ENCODE measurements around the gene ADGRL3. TPM values are rescaled to one million over a fixed set of nuclear protein-coding genes. Genes with fewer than 3 reads are reported as not detected.

ADGRL3 gene
- total and polyA plus RNA-seq, 4 donors = 0.07 to 1.7 (median 0.82) TPM

DNA sequence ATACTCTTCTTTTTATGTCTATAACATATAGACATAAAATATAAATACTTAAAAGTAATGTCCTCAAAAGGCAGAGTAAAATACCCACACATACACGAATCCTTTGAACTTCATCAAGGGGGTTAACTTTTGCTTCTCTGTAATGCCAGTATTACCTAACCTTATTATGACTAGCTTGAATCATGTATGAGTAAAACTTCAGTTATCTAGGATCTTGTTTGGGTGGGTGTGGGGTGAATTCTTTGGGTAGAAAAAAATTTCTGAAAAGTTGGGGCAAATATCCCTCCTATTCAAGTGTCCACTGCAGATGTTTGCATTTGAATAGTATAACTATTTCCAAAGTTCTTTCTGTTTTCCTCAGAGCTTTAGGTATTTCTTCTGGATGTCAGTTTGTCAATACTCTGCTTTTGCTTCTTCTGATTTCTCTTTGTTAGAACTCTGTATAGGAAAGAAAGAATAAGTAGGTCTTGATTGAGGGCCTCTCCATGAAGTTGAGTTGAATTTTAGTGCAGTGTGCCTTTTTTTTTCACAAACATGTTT lies 173.8 kb downstream of the ADGRL3 start:
- no peaks in the 10 kb centered on the region for H3K9me3 ChIP-seq (ENCODE audit: control insufficient read depth in 4 of 4, low read length in 3 of 4)
- no peak overlapping the region for H3K9ac ChIP-seq (ENCODE audit: low read depth in 1 of 2, low read length in 2 of 2)
- no peak overlapping the region for H3K27ac ChIP-seq (ENCODE audit: low read depth in 1 of 2, low read length in 2 of 2)
- no peak for DNase-seq (ENCODE audit: low spot score)
- no peak overlapping the region for H3K4me3 ChIP-seq (ENCODE audit: low read depth in 1 of 3, low read length in 3 of 3)
- no peaks in the 10 kb centered on the region for H3K4me1 ChIP-seq (ENCODE audit: control insufficient read depth in 4 of 4, insufficient read depth in 4 of 4, low read length in 3 of 4)
- H3K36me3 ChIP-seq (ENCODE audit: control insufficient read depth in 4 of 4, insufficient read depth in 3 of 4, low read depth in 1 of 4, low read length in 3 of 4) = no peaks in the 10 kb centered on the region
- H3K27me3 ChIP-seq (ENCODE audit: control insufficient read depth in 4 of 4, insufficient read depth in 4 of 4, low read length in 3 of 4) = no peaks in the 10 kb centered on the region
- 58% methylated on average over 1 of the region's 1 CpG for WGBS
- no peak for TF ChIP-seq FOXA2 (IDR thresholded peaks at IDR 0.05)
- TF ChIP-seq, protein P1, sequence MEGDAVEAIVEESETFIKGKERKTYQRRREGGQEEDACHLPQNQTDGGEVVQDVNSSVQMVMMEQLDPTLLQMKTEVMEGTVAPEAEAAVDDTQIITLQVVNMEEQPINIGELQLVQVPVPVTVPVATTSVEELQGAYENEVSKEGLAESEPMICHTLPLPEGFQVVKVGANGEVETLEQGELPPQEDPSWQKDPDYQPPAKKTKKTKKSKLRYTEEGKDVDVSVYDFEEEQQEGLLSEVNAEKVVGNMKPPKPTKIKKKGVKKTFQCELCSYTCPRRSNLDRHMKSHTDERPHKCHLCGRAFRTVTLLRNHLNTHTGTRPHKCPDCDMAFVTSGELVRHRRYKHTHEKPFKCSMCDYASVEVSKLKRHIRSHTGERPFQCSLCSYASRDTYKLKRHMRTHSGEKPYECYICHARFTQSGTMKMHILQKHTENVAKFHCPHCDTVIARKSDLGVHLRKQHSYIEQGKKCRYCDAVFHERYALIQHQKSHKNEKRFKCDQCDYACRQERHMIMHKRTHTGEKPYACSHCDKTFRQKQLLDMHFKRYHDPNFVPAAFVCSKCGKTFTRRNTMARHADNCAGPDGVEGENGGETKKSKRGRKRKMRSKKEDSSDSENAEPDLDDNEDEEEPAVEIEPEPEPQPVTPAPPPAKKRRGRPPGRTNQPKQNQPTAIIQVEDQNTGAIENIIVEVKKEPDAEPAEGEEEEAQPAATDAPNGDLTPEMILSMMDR (IDR thresholded peaks at IDR 0.05; ENCODE audit: low read depth, low read length, missing input control) = no peak
- no peak for TF ChIP-seq SP1 (IDR thresholded peaks at IDR 0.05)
- no peak for TF ChIP-seq EGR1 (IDR thresholded peaks at IDR 0.05; ENCODE audit: low read depth in 2 of 2)
- TF ChIP-seq, protein P2, sequence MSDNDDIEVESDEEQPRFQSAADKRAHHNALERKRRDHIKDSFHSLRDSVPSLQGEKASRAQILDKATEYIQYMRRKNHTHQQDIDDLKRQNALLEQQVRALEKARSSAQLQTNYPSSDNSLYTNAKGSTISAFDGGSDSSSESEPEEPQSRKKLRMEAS (IDR thresholded peaks at IDR 0.05) = no peak
- no peak for TF ChIP-seq RXRA (IDR thresholded peaks at IDR 0.05)
- no peak for TF ChIP-seq NR2F2 (IDR thresholded peaks at IDR 0.05)
- no peak for TF ChIP-seq RAD21 (IDR thresholded peaks at IDR 0.05)
- no peak for TF ChIP-seq HNF4A (conservative IDR thresholded peaks at IDR 0.05)
- no peak for TF ChIP-seq YY1 (IDR thresholded peaks at IDR 0.05)
- no peak for TF ChIP-seq GABPA (IDR thresholded peaks at IDR 0.05 in 1 of 2, conservative IDR thresholded peaks at IDR 0.05 in 1 of 2)
- TF ChIP-seq JUND (IDR thresholded peaks at IDR 0.05) = no peak

DNA sequence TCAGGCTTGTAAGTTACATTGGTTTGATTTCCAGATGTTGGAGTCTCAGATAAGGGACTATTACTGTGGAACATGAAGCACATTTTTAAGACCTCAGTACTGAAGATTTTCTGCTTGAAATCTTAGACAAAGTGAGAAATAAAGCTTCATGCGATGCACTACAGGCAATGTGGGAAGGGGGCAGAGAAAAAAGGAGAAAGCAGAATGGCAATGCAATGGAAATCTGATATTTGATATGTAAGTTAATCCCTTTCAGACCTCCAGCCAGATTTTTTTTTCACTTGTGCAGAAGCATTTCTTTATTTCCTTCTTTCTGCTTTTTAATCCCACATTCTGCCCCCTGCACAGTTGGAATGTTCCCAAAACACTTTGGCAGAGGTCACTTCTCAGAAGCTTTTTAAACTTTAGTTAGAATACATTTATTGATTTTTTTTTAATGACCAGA lies 174.3 kb downstream of the ADGRL3 start:
- no peak overlapping the region for H3K27ac ChIP-seq (ENCODE audit: low read depth in 1 of 2, low read length in 2 of 2)

DNA sequence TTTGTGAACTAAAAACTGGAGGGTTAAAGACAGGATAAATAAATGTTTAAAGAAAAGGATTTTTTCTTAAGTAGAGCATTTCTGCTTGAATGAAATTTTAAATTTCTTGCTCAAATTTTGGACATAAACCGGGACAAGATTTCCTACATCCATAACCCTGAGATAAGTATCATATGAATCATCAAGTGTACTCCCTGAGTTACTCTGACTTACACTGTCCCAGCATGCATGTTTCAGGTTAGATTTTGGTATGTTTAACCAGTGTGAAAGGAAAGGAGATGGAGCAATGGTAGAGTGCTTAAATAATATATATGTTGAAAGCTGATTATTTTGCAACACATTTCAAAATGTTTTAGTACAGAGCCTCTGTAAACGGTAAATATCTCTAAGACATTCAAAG lies 175.2 kb downstream of the ADGRL3 start:
- Histone ChIP-seq H3K36me3 (ENCODE audit: control insufficient read depth in 4 of 4, insufficient read depth in 3 of 4, low read depth in 1 of 4, low read length in 3 of 4) (no peaks in the 10 kb centered on the region), H3K9me3 (ENCODE audit: control insufficient read depth in 4 of 4, low read length in 3 of 4) (no peaks in the 10 kb centered on the region), H3K27ac (ENCODE audit: low read depth in 1 of 2, low read length in 2 of 2) (no peak overlapping the region), H3K9ac (ENCODE audit: low read depth in 1 of 2, low read length in 2 of 2) (no peak overlapping the region), H3K27me3 (ENCODE audit: control insufficient read depth in 4 of 4, insufficient read depth in 4 of 4, low read length in 3 of 4) (no peaks in the 10 kb centered on the region), H3K4me3 (ENCODE audit: low read depth in 1 of 3, low read length in 3 of 3) (no peak overlapping the region), H3K4me1 (ENCODE audit: control insufficient read depth in 4 of 4, insufficient read depth in 4 of 4, low read length in 3 of 4) (no peaks in the 10 kb centered on the region)
- no peak for TF ChIP-seq YY1 (IDR thresholded peaks at IDR 0.05)
- TF ChIP-seq, protein P1 (IDR thresholded peaks at IDR 0.05; ENCODE audit: low read depth, low read length, missing input control) = no peak
- TF ChIP-seq NR2F2 (IDR thresholded peaks at IDR 0.05) = no peak
- no peak for TF ChIP-seq RXRA (IDR thresholded peaks at IDR 0.05)
- TF ChIP-seq SP1 (IDR thresholded peaks at IDR 0.05) = no peak
- no peak for TF ChIP-seq JUND (IDR thresholded peaks at IDR 0.05)
- TF ChIP-seq, protein P3, sequence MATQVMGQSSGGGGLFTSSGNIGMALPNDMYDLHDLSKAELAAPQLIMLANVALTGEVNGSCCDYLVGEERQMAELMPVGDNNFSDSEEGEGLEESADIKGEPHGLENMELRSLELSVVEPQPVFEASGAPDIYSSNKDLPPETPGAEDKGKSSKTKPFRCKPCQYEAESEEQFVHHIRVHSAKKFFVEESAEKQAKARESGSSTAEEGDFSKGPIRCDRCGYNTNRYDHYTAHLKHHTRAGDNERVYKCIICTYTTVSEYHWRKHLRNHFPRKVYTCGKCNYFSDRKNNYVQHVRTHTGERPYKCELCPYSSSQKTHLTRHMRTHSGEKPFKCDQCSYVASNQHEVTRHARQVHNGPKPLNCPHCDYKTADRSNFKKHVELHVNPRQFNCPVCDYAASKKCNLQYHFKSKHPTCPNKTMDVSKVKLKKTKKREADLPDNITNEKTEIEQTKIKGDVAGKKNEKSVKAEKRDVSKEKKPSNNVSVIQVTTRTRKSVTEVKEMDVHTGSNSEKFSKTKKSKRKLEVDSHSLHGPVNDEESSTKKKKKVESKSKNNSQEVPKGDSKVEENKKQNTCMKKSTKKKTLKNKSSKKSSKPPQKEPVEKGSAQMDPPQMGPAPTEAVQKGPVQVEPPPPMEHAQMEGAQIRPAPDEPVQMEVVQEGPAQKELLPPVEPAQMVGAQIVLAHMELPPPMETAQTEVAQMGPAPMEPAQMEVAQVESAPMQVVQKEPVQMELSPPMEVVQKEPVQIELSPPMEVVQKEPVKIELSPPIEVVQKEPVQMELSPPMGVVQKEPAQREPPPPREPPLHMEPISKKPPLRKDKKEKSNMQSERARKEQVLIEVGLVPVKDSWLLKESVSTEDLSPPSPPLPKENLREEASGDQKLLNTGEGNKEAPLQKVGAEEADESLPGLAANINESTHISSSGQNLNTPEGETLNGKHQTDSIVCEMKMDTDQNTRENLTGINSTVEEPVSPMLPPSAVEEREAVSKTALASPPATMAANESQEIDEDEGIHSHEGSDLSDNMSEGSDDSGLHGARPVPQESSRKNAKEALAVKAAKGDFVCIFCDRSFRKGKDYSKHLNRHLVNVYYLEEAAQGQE (IDR thresholded peaks at IDR 0.05) = no peak
- TF ChIP-seq EGR1 (IDR thresholded peaks at IDR 0.05; ENCODE audit: low read depth in 2 of 2) = no peak
- TF ChIP-seq FOXA2 (IDR thresholded peaks at IDR 0.05) = no peak
- TF ChIP-seq HNF4A (conservative IDR thresholded peaks at IDR 0.05) = no peak
- TF ChIP-seq GABPA (IDR thresholded peaks at IDR 0.05 in 1 of 2, conservative IDR thresholded peaks at IDR 0.05 in 1 of 2) = no peak
- TF ChIP-seq, protein P2 (IDR thresholded peaks at IDR 0.05) = no peak
- TF ChIP-seq, protein P4, sequence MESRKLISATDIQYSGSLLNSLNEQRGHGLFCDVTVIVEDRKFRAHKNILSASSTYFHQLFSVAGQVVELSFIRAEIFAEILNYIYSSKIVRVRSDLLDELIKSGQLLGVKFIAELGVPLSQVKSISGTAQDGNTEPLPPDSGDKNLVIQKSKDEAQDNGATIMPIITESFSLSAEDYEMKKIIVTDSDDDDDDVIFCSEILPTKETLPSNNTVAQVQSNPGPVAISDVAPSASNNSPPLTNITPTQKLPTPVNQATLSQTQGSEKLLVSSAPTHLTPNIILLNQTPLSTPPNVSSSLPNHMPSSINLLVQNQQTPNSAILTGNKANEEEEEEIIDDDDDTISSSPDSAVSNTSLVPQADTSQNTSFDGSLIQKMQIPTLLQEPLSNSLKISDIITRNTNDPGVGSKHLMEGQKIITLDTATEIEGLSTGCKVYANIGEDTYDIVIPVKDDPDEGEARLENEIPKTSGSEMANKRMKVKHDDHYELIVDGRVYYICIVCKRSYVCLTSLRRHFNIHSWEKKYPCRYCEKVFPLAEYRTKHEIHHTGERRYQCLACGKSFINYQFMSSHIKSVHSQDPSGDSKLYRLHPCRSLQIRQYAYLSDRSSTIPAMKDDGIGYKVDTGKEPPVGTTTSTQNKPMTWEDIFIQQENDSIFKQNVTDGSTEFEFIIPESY (IDR thresholded peaks at IDR 0.05) = no peak
- TF ChIP-seq, protein P5, sequence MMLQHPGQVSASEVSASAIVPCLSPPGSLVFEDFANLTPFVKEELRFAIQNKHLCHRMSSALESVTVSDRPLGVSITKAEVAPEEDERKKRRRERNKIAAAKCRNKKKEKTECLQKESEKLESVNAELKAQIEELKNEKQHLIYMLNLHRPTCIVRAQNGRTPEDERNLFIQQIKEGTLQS (IDR thresholded peaks at IDR 0.05) = no peak
- DNase-seq (ENCODE audit: low spot score) = no peak
- WGBS = 63% methylated on average over 2 of the region's 2 CpGs

More for the DNA sequence above, 174.3 kb downstream of the ADGRL3 start:
- WGBS = 60% methylated on average over 1 of the region's 1 CpG
- H3K4me3 ChIP-seq (ENCODE audit: low read depth in 1 of 3, low read length in 3 of 3) = no peak overlapping the region
- no peaks in the 10 kb centered on the region for H3K9me3 ChIP-seq (ENCODE audit: control insufficient read depth in 4 of 4, low read length in 3 of 4)
- no peaks in the 10 kb centered on the region for H3K36me3 ChIP-seq (ENCODE audit: control insufficient read depth in 4 of 4, insufficient read depth in 3 of 4, low read depth in 1 of 4, low read length in 3 of 4)
- no peaks in the 10 kb centered on the region for H3K27me3 ChIP-seq (ENCODE audit: control insufficient read depth in 4 of 4, insufficient read depth in 4 of 4, low read length in 3 of 4)
- H3K9ac ChIP-seq (ENCODE audit: low read depth in 1 of 2, low read length in 2 of 2) = no peak overlapping the region
- no peak for TF ChIP-seq RXRA (IDR thresholded peaks at IDR 0.05)
- TF ChIP-seq FOXA2 (IDR thresholded peaks at IDR 0.05) = no peak
- TF ChIP-seq JUND (IDR thresholded peaks at IDR 0.05) = no peak
- no peak for TF ChIP-seq SP1 (IDR thresholded peaks at IDR 0.05)
- H3K4me1 ChIP-seq (ENCODE audit: control insufficient read depth in 4 of 4, insufficient read depth in 4 of 4, low read length in 3 of 4) = no peaks in the 10 kb centered on the region
- DNase-seq (ENCODE audit: low spot score) = no peak

Data from liver (tissue), 9 donors.